GM13976 (cell line): ENCODE data around the gene TTLL11.

Experiments
- DNase-seq: peaks from one replicate; pipeline ENCODE4 v3.0.0; 2012; ENCODE audit warnings: low spot score
- in situ Hi-C: fragments of 300-500 bp; cut with MboI; formaldehyde crosslinking; loops from one replicate; pipeline ENCODE4 v1.12.0; 2022; ENCODE audit warnings: low sequenced_read_pairs, mixed read lengths, inconsistent platforms; ENCODE audit not compliant: unreplicated experiment
- TF ChIP-seq, protein P1 (sequence below): IDR thresholded peaks from 2 replicates; pipeline ENCODE4 v1.5.1; 2012; ENCODE audit warnings: borderline replicate concordance, mild to moderate bottlenecking; ENCODE audit not compliant: insufficient read depth; ENCODE audit errors: extremely low read depth, missing control alignments, control extremely low read depth

TTLL11 gene

DNA sequence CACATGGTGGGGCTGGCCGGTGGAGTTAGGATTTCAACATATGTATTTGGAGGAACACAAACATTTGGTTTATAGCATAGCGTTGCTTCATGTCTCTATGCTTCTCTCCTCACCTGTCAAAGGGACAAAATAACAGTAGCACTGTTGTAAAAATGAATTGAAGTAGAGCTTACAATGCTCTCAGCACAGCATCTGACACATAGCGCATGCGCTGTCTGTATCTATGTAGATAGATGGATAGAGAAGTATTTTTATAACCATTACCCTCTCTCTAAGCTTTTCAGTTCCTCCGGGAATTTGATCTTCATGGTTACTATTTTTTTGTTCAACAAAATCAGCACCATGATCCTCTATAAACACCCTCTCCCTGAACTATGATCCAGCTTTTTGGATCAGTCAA is 166.0 kb downstream of the TTLL11 start:
- TF ChIP-seq, protein P1, sequence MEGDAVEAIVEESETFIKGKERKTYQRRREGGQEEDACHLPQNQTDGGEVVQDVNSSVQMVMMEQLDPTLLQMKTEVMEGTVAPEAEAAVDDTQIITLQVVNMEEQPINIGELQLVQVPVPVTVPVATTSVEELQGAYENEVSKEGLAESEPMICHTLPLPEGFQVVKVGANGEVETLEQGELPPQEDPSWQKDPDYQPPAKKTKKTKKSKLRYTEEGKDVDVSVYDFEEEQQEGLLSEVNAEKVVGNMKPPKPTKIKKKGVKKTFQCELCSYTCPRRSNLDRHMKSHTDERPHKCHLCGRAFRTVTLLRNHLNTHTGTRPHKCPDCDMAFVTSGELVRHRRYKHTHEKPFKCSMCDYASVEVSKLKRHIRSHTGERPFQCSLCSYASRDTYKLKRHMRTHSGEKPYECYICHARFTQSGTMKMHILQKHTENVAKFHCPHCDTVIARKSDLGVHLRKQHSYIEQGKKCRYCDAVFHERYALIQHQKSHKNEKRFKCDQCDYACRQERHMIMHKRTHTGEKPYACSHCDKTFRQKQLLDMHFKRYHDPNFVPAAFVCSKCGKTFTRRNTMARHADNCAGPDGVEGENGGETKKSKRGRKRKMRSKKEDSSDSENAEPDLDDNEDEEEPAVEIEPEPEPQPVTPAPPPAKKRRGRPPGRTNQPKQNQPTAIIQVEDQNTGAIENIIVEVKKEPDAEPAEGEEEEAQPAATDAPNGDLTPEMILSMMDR = no peak
- in situ Hi-C loops = no loop called here
- DNase-seq = no peak

GRCh38 chr9:121926351-121926801 is 166.7 kb downstream of the TTLL11 start:
- DNase-seq = no peak
- in situ Hi-C loops = no loop called here
- TF ChIP-seq, protein P1 = no peak

- in situ Hi-C loops = no loop called here
- no peak for DNase-seq
- TF ChIP-seq, protein P1 = no peak
These were observed 167.2 kb downstream of the TTLL11 start for GRCh38 chr9:121925935-121926334.

DNA sequence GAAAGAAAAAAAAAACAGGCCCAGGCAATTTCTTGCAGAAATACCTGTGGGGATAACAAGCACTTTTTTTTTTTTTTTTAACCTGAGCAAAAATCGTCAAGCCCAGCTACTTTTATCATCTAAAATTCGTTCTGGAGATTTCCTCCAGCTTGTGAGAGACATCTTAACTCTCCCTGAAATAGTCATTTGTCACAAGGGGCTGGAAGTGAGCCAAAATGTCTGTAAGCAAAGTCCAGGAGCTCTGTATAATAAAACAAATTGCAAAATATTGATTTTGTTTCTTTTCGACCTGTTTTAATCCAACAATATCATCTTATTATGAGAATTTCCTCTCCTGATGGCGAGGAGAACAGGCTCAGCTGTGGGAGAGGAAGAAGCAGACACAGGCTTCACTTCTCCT is 168.4 kb downstream of the TTLL11 start:
- TF ChIP-seq, protein P1 = no peak

GRCh38 chr9:121921444-121921843 is 171.7 kb downstream of the TTLL11 start:
- in situ Hi-C loops = no loop called here
- DNase-seq = no peak

More for the DNA sequence above, 168.4 kb downstream of the TTLL11 start:
- in situ Hi-C loops = no loop called here
- DNase-seq = no peak

DNA sequence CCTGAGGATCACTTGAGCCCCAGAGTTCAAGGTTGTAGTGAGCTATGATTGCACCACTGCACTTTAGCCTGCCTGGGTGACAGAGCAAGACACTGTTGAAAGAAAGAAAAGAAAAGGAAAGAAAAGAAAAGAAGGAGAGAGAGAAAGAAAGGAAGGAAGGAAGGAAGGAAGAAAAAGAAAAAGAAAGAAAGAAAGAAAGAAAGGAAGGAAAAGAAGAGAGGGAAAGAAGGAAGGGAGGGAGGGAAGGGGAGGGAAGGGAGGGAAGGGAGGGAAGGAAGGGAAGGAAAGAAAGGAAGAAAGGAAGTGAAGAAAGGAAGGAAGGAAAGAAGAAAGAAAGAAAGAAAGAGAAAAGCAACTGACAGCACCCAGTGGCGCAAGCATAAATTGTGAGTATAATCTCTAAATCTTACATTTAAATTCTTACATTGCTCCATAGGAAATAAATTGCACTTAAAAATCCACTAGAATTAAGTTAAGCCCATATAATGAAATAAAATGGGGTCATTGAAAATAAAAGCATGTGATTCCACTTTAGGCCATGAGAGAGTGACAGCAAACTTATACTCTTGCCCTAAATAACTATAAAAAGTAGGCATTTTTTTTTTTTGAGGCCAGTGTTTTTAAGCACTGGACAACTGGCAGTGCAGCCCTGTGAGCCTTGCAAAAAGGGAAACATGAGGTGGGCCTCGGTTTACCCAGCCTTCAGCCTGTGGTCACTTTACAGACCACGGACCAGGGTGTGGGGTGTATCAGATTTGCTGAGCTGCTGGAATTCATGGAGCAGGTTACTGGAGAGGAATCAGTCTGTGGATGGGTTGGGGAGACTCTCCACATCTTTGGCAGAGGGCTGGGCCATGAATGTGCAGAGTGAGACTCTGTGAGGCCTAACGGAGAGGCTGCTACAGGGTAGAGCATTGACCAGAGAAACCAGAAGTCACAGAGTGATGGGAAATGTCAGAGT is 175.5 kb downstream of the TTLL11 start:
- DNase-seq = no peak
- TF ChIP-seq, protein P1 = no peak
- in situ Hi-C loops = no loop called here

More at GRCh38 chr9:121921444-121921843, 171.7 kb downstream of the TTLL11 start:
- TF ChIP-seq, protein P1 = no peak
